Measurements from ENCODE around the gene TGOLN2. TPM values are rescaled to one million over a fixed set of nuclear protein-coding genes. Genes with fewer than 3 reads are reported as not detected.

Gene TGOLN2
- total and polyA plus RNA-seq, 2 of the 13 experiments (the other 11 are each of a cell fraction or from before 2014, with no cell fraction given), result 99.6 to 155 TPM

DNA sequence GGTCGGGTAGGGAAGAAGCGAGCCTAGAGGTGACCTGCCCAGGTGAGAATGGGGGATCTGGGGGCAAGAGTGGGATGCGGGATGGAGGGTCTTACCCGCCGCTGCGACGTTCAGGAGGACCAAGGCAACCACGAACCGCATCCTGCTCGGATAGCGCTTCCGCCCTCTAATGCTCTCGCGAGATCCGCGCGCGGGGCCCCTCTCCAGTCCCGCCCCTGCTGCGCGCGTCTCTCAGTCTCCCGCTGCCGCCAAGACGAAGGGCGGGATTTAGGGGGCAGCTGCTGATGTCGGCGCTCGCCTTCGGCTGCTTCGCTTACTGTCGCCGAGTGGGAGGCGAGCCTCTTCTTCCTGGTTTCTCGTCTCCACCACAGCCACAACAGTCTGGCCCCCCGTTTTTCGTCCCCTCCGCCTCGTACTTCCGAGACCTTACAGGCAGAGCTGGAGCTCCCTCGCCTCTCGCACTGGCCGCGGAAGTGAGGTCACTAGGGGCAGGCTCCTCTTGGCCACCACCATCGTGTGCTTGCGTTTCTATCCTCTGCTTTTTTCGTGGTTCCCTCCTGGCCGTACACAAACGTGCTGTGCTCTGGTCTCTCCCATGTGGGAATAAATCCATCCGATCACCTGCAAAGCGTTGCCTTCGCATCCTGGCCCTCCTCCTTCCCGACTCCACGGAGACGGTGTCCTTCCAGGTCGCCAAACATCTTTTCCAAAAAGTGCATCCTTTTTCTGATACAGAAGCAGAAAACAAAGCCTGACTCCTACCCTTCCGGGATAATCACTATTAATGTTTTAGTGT lies at the start of gene TGOLN2 (continued):
- TF ChIP-seq, protein P1, sequence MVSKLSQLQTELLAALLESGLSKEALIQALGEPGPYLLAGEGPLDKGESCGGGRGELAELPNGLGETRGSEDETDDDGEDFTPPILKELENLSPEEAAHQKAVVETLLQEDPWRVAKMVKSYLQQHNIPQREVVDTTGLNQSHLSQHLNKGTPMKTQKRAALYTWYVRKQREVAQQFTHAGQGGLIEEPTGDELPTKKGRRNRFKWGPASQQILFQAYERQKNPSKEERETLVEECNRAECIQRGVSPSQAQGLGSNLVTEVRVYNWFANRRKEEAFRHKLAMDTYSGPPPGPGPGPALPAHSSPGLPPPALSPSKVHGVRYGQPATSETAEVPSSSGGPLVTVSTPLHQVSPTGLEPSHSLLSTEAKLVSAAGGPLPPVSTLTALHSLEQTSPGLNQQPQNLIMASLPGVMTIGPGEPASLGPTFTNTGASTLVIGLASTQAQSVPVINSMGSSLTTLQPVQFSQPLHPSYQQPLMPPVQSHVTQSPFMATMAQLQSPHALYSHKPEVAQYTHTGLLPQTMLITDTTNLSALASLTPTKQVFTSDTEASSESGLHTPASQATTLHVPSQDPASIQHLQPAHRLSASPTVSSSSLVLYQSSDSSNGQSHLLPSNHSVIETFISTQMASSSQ (IDR thresholded peaks at IDR 0.05; ENCODE audit: low read depth), result no peak; the same call in 1 of the 2 replicates
- TF ChIP-seq, protein P1 (CRISPR knock-in tag; IDR thresholded peaks at IDR 0.05; ENCODE audit: borderline replicate concordance), result peak; percentile 81; the same call in 1 of the 2 replicates
- TF ChIP-seq ARNT (IDR thresholded peaks at IDR 0.05) (no peak), ZNF547 (CRISPR knock-in tag; IDR thresholded peaks at IDR 0.05) (peak; percentile 76), CHD2 (IDR thresholded peaks at IDR 0.05; ENCODE audit: low read depth, low read length) (peak; percentile 98), SMC3 (IDR thresholded peaks at IDR 0.05; ENCODE audit: low read length) (no peak), SRSF4 (IDR thresholded peaks at IDR 0.05; ENCODE audit: low read depth, low read length, poor library complexity, severe bottlenecking) (no peak), PCBP2 (optimal IDR thresholded peaks at IDR 0.05; ENCODE audit: low read depth, low read length, poor library complexity, severe bottlenecking) (no peak), ZNF263 (CRISPR knock-in tag; IDR thresholded peaks at IDR 0.05) (peak; percentile 75; the same call in 1 of the 2 replicates), ZNF747 (CRISPR knock-in tag; IDR thresholded peaks at IDR 0.05; ENCODE audit: borderline replicate concordance) (peak; percentile 94; the same call in 1 of the 2 replicates), RAD21 (CRISPR knock-in tag; IDR thresholded peaks at IDR 0.05) (peak; percentile 72), MAZ (IDR thresholded peaks at IDR 0.05; ENCODE audit: borderline replicate concordance, low read depth, low read length) (peak; percentile 67), MAZ (CRISPR knock-in tag; IDR thresholded peaks at IDR 0.05; ENCODE audit: low read depth) (peak; percentile 75), ZNF256 (CRISPR knock-in tag; conservative IDR thresholded peaks at IDR 0.05) (peak; percentile 98), CHCHD3 (CRISPR knock-in tag; IDR thresholded peaks at IDR 0.05) (peak; percentile 62; the same call in 1 of the 2 replicates), BRCA1 (CRISPR knock-in tag; IDR thresholded peaks at IDR 0.05) (peak; percentile 97), ZNF879 (CRISPR knock-in tag; IDR thresholded peaks at IDR 0.05) (no peak; the same call in 1 of the 2 replicates), KLF11 (CRISPR knock-in tag; IDR thresholded peaks at IDR 0.05) (peak; percentile 95)
- TF ChIP-seq, protein P2, sequence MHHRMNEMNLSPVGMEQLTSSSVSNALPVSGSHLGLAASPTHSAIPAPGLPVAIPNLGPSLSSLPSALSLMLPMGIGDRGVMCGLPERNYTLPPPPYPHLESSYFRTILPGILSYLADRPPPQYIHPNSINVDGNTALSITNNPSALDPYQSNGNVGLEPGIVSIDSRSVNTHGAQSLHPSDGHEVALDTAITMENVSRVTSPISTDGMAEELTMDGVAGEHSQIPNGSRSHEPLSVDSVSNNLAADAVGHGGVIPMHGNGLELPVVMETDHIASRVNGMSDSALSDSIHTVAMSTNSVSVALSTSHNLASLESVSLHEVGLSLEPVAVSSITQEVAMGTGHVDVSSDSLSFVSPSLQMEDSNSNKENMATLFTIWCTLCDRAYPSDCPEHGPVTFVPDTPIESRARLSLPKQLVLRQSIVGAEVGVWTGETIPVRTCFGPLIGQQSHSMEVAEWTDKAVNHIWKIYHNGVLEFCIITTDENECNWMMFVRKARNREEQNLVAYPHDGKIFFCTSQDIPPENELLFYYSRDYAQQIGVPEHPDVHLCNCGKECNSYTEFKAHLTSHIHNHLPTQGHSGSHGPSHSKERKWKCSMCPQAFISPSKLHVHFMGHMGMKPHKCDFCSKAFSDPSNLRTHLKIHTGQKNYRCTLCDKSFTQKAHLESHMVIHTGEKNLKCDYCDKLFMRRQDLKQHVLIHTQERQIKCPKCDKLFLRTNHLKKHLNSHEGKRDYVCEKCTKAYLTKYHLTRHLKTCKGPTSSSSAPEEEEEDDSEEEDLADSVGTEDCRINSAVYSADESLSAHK (CRISPR knock-in tag; IDR thresholded peaks at IDR 0.05; ENCODE audit: borderline replicate concordance), result peak; percentile 84; the same call in 1 of the 2 replicates
- TF ChIP-seq, protein P3, sequence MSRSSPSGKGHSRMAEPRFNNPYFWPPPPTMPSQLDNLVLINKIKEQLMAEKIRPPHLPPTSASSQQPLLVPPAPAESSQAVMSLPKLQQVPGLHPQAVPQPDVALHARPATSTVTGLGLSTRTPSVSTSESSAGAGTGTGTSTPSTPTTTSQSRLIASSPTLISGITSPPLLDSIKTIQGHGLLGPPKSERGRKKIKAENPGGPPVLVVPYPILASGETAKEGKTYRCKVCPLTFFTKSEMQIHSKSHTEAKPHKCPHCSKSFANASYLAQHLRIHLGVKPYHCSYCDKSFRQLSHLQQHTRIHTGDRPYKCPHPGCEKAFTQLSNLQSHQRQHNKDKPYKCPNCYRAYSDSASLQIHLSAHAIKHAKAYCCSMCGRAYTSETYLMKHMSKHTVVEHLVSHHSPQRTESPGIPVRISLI (CRISPR knock-in tag; IDR thresholded peaks at IDR 0.05; ENCODE audit: borderline replicate concordance), result peak; percentile 80; the same call in 1 of the 2 replicates
- TF ChIP-seq, protein P4, sequence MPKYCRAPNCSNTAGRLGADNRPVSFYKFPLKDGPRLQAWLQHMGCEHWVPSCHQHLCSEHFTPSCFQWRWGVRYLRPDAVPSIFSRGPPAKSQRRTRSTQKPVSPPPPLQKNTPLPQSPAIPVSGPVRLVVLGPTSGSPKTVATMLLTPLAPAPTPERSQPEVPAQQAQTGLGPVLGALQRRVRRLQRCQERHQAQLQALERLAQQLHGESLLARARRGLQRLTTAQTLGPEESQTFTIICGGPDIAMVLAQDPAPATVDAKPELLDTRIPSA (CRISPR knock-in tag; IDR thresholded peaks at IDR 0.05; ENCODE audit: borderline replicate concordance), result peak; percentile 93; the same call in 1 of the 2 replicates

Data from HepG2 (cell line).